HG02981 (cell line): Measurements from ENCODE around the gene HMOX2.

Experiments
- ATAC-seq: cut with Tn5 transposase; IDR thresholded peaks from one replicate; pipeline ENCODE4 v1.9.1; 2021; ENCODE audit warnings: mild to moderate bottlenecking, moderate library complexity; ENCODE audit not compliant: unreplicated experiment

Gene HMOX2

GRCh38 chr16:4500272-4500671 lies 24.1 kb downstream of the HMOX2 start:
- ATAC-seq: no peak

GRCh38 chr16:4501071-4501478 lies 24.9 kb downstream of the HMOX2 start:
- no peak for ATAC-seq

GRCh38 chr16:4505356-4506147 lies 29.4 kb downstream of the HMOX2 start:
- peak; percentile 81 for ATAC-seq

- ATAC-seq: peak; percentile 47
Measured at GRCh38 chr16:4506450-4506849, 30.3 kb downstream of the HMOX2 start.

GRCh38 chr16:4507588-4508345 lies 31.6 kb downstream of the HMOX2 start:
- no peak for ATAC-seq

GRCh38 chr16:4508806-4509205 lies 32.6 kb downstream of the HMOX2 start:
- ATAC-seq: no peak

- no peak for ATAC-seq
Measured at GRCh38 chr16:4509420-4509819, 33.2 kb downstream of the HMOX2 start.

GRCh38 chr16:4510131-4510530 lies 33.9 kb downstream of the HMOX2 start:
- ATAC-seq: no peak

GRCh38 chr16:4510747-4511426 lies 34.7 kb downstream of the HMOX2 start:
- ATAC-seq: no peak

- ATAC-seq: no peak
Measured at GRCh38 chr16:4511441-4512082, 35.4 kb downstream of the HMOX2 start.

- no peak for ATAC-seq
Measured at GRCh38 chr16:4512473-4512872, 36.3 kb downstream of the HMOX2 start.

GRCh38 chr16:4513086-4513860 lies 37.1 kb downstream of the HMOX2 start:
- ATAC-seq: no peak

GRCh38 chr16:4513881-4514280 lies 37.7 kb downstream of the HMOX2 start:
- no peak for ATAC-seq

- ATAC-seq: no peak
Measured at GRCh38 chr16:4514606-4515005, 38.4 kb downstream of the HMOX2 start.

- no peak for ATAC-seq
Measured at GRCh38 chr16:4515611-4516233, 39.5 kb downstream of the HMOX2 start.

GRCh38 chr16:4517812-4518680 lies 41.8 kb downstream of the HMOX2 start:
- no peak for ATAC-seq

- ATAC-seq: no peak
Measured at GRCh38 chr16:4519274-4520058, 43.3 kb downstream of the HMOX2 start.

GRCh38 chr16:4520913-4521312 lies 44.7 kb downstream of the HMOX2 start:
- no peak for ATAC-seq
